Loucy (cell line): ENCODE measurements around the gene ABCC8.

ENCODE experiments used
- H2AFZ ChIP-seq: fragments of 200-600 bp; sonication (generic); 2 replicates; pipeline ENCODE4 v1.6.0; 2016; ENCODE audit warnings: antibody characterized with exemption, mild to moderate bottlenecking, low read length, moderate library complexity
- H3F3A ChIP-seq: fragments of 200-600 bp; 2 replicates; pipeline ENCODE4 v1.6.0; 2016; ENCODE audit warnings: antibody characterized with exemption, low read depth, mild to moderate bottlenecking
- H3K27me3 ChIP-seq: fragments of 200-600 bp; sonication (generic); 2 replicates; pipeline ENCODE4 v1.6.1; 2014; ENCODE audit warnings: low read length, mild to moderate bottlenecking; ENCODE audit not compliant: insufficient read depth, poor library complexity, severe bottlenecking
- H3K36me3 ChIP-seq: fragments of 200-600 bp; sonication (generic); 2 replicates; pipeline ENCODE4 v1.6.1; 2016; ENCODE audit warnings: low read length; ENCODE audit not compliant: insufficient read depth
- H3K4me1 ChIP-seq: fragments of 200-600 bp; sonication (generic); 2 replicates; pipeline ENCODE4 v1.5.1; 2014; ENCODE audit warnings: low read length, mild to moderate bottlenecking; ENCODE audit not compliant: insufficient read depth, poor library complexity, severe bottlenecking
- H3K4me2 ChIP-seq: fragments of 200-600 bp; sonication (generic); 2 replicates; pipeline ENCODE4 v1.6.0; 2014; ENCODE audit warnings: antibody characterized with exemption, low read length, low read depth, mild to moderate bottlenecking; ENCODE audit not compliant: poor library complexity, severe bottlenecking
- H3K4me3 ChIP-seq: fragments of 200-600 bp; sonication (generic); 2 replicates; pipeline ENCODE4 v1.5.1; 2014; ENCODE audit warnings: low read length, mild to moderate bottlenecking, mixed read lengths; ENCODE audit not compliant: poor library complexity, severe bottlenecking
- H3K79me2 ChIP-seq: fragments of 200-600 bp; sonication (generic); 2 replicates; pipeline ENCODE4 v1.6.1; 2014; ENCODE audit warnings: low read length; ENCODE audit not compliant: insufficient read depth
- H3K9ac ChIP-seq: fragments of 200-600 bp; sonication (generic); 2 replicates; pipeline ENCODE4 v1.6.0; 2014; ENCODE audit warnings: mild to moderate bottlenecking, low read depth, low read length, moderate library complexity; ENCODE audit not compliant: poor library complexity, severe bottlenecking
- H3K9me2 ChIP-seq: fragments of 200-600 bp; sonication (generic); replicated peaks from 2 replicates; pipeline ENCODE4 v1.6.1; 2016; ENCODE audit warnings: low read depth, low read length, mixed read lengths
- H3K9me3 ChIP-seq: fragments of 200-600 bp; sonication (generic); 2 replicates; pipeline ENCODE4 v1.6.1; 2014; ENCODE audit warnings: mild to moderate bottlenecking, antibody characterized with exemption, low read length, low read depth; ENCODE audit not compliant: insufficient read depth
- H4K20me1 ChIP-seq: fragments of 200-600 bp; sonication (generic); 2 replicates; pipeline ENCODE4 v1.6.0; 2014; ENCODE audit warnings: antibody characterized with exemption, low read length, mild to moderate bottlenecking; ENCODE audit not compliant: insufficient read depth, poor library complexity, severe bottlenecking
- CTCF ChIP-seq: fragments of 200-600 bp; sonication (generic); conservative IDR thresholded peaks from 2 replicates; pipeline ENCODE4 v1.5.1; 2014; ENCODE audit warnings: mild to moderate bottlenecking, antibody characterized with exemption, low read length
- EZH2phosphoT487 ChIP-seq: fragments of 200-600 bp; IDR thresholded peaks from 2 replicates; pipeline ENCODE4 v1.6.1; 2018; ENCODE audit warnings: antibody characterized with exemption, mild to moderate bottlenecking, moderate library complexity, borderline replicate concordance

ABCC8 gene

GRCh38 chr11:17415523-17416104 is 61.0 kb downstream of the ABCC8 start:
- H3K27me3 ChIP-seq: peaks cover 9% of the 10 kb centered on the region

GRCh38 chr11:17414992-17415391 is 61.7 kb downstream of the ABCC8 start:
- H4K20me1 ChIP-seq: no peaks in the 10 kb centered on the region
- H2AFZ ChIP-seq: no peak overlapping the region
- H3K9ac ChIP-seq: no peak overlapping the region
- no peaks in the 10 kb centered on the region for H3K36me3 ChIP-seq
- H3K9me3 ChIP-seq: no peaks in the 10 kb centered on the region
- H3F3A ChIP-seq: no peaks in the 10 kb centered on the region
- H3K79me2 ChIP-seq: no peaks in the 10 kb centered on the region
- no peak overlapping the region for H3K4me2 ChIP-seq
- H3K4me1 ChIP-seq: no peaks in the 10 kb centered on the region
- TF ChIP-seq EZH2phosphoT487 (no peak), CTCF (no peak)
- H3K4me3 ChIP-seq: no peak overlapping the region
- no peaks in the 10 kb centered on the region for H3K9me2 ChIP-seq
- peaks cover 7% of the 10 kb centered on the region for H3K27me3 ChIP-seq

More at GRCh38 chr11:17415523-17416104, 61.0 kb downstream of the ABCC8 start:
- Histone ChIP-seq H3K4me3 (no peak overlapping the region), H3K79me2 (no peaks in the 10 kb centered on the region), H3K9ac (no peak overlapping the region), H3K9me3 (no peaks in the 10 kb centered on the region), H4K20me1 (no peaks in the 10 kb centered on the region), H2AFZ (no peak overlapping the region), H3K9me2 (no peaks in the 10 kb centered on the region), H3K4me1 (no peaks in the 10 kb centered on the region), H3K36me3 (no peaks in the 10 kb centered on the region), H3K4me2 (no peak overlapping the region), H3F3A (no peaks in the 10 kb centered on the region)
- TF ChIP-seq EZH2phosphoT487: no peak
- TF ChIP-seq CTCF: no peak

GRCh38 chr11:17414317-17414737 is 62.3 kb downstream of the ABCC8 start:
- Histone ChIP-seq H3K4me1 (no peaks in the 10 kb centered on the region), H3K9ac (no peak overlapping the region), H3K9me2 (no peaks in the 10 kb centered on the region), H3K79me2 (no peaks in the 10 kb centered on the region), H3K27me3 (peaks cover 7% of the 10 kb centered on the region), H2AFZ (no peak overlapping the region), H3K36me3 (no peaks in the 10 kb centered on the region), H3K4me3 (no peak overlapping the region), H3K9me3 (no peaks in the 10 kb centered on the region), H3K4me2 (no peak overlapping the region), H3F3A (no peaks in the 10 kb centered on the region), H4K20me1 (no peaks in the 10 kb centered on the region)
- TF ChIP-seq CTCF: no peak
- TF ChIP-seq EZH2phosphoT487: no peak
